Endothelial cell of umbilical vein (primary cell): Measurements from ENCODE around the gene ACOX3. TPM values are rescaled to one million over a fixed set of nuclear protein-coding genes. Genes with fewer than 3 reads are reported as not detected.

ENCODE experiments used
- BruUV-seq: library from RNA; stranded (reverse); fragments of 400-500 nt; replicated peaks from 2 replicates; lab custom pipeline; 2021; lab: Mats Ljungman, UMichigan
- CTCF ChIA-PET: fragments of 300-600, 350-600 bp; sonication (Branson Sonifier 250); formaldehyde crosslinking; loops from one replicate; lab custom pipeline; 2021; ENCODE audit warnings: antibody characterized with exemption, inconsistent platforms; lab: Charles Lee
- POLR2A ChIA-PET: fragments of 300-600, 350-600 bp; sonication (Branson Sonifier 250); formaldehyde crosslinking; loops from one replicate; lab custom pipeline; 2021; ENCODE audit warnings: antibody characterized with exemption, inconsistent platforms; lab: Charles Lee
- DNase-seq: peaks from one replicate; pipeline ENCODE4 v3.0.0-alpha.2; 2011; ENCODE audit warnings: low read depth, low spot score
- FAIRE-seq: peaks from 2 replicates; lab custom pipeline; 2011; peaks lifted over from hg19 to GRCh38; lab: Jason Lieb, UNC
- H2AFZ ChIP-seq: 2 replicates; pipeline ENCODE4 v1.6.0; 2012; ENCODE audit warnings: low read depth, low read length, control low read depth, inconsistent platforms
- H3K27ac ChIP-seq: 2 replicates; pipeline ENCODE4 v1.5.1; 2011; ENCODE audit warnings: low read depth, mild to moderate bottlenecking, control low read depth, low read length, moderate library complexity; ENCODE audit not compliant: insufficient read depth
- H3K27me3 ChIP-seq, 2 experiments: 2 replicates each; pipeline versions ENCODE4 v1.6.0 to v1.6.1; 2011; ENCODE audit warnings: low read length in 2 of 2, mixed read lengths in 1 of 2; ENCODE audit not compliant: control insufficient read depth in 2 of 2, insufficient read depth in 2 of 2
- H3K36me3 ChIP-seq, 2 experiments: 2 replicates in 1 of 2; 3 replicates in 1 of 2; pipeline ENCODE4 v1.5.1; 2011; ENCODE audit warnings: low read length in 2 of 2, mild to moderate bottlenecking in 1 of 2, moderate library complexity in 1 of 2; ENCODE audit not compliant: control insufficient read depth in 2 of 2, insufficient read depth in 2 of 2; ENCODE audit errors: extremely low read depth in 1 of 2
- H3K4me1 ChIP-seq: 3 replicates; pipeline ENCODE4 v1.5.1; 2011; ENCODE audit warnings: mild to moderate bottlenecking, low read length; ENCODE audit not compliant: control insufficient read depth, insufficient read depth; ENCODE audit errors: extremely low read depth
- H3K4me2 ChIP-seq: 2 replicates; pipeline ENCODE4 v1.6.1; 2011; ENCODE audit warnings: low read length, control low read depth, mixed read lengths; ENCODE audit not compliant: insufficient read depth
- H3K4me3 ChIP-seq, 3 experiments: fragments of 200-600 bp in 1 of 3; sonication (generic), shearing (Covaris generic) in 1 of 3; replicated peaks in 1 of 3; 2 replicates each; pipeline ENCODE4 v1.5.1; 2011 to 2016; ENCODE audit warnings: control low read depth in 3 of 3, low read length in 3 of 3, mild to moderate bottlenecking in 2 of 3, inconsistent platforms in 1 of 3, low read depth in 1 of 3, moderate library complexity in 1 of 3; ENCODE audit not compliant: insufficient read depth in 1 of 3
- H3K79me2 ChIP-seq: 2 replicates; pipeline ENCODE4 v1.6.0; 2012; ENCODE audit warnings: low read length, inconsistent platforms; ENCODE audit not compliant: control insufficient read depth, insufficient read depth
- H3K9ac ChIP-seq: replicated peaks from 2 replicates; pipeline ENCODE3; 2011; ENCODE audit warnings: low read length, control low read depth; ENCODE audit not compliant: insufficient read depth; ENCODE audit errors: extremely low read depth
- H3K9me1 ChIP-seq: replicated peaks from 3 replicates; pipeline ENCODE4 v1.6.0; 2011; ENCODE audit warnings: mild to moderate bottlenecking, low read length; ENCODE audit not compliant: control insufficient read depth, insufficient read depth; ENCODE audit errors: extremely low read depth
- H3K9me3 ChIP-seq: replicated peaks from 2 replicates; pipeline ENCODE4 v1.5.1; 2012; ENCODE audit warnings: low read length, inconsistent platforms; ENCODE audit not compliant: control insufficient read depth, insufficient read depth
- H4K20me1 ChIP-seq: replicated peaks from 2 replicates; pipeline ENCODE3; 2011; ENCODE audit warnings: mild to moderate bottlenecking, low read length; ENCODE audit not compliant: control insufficient read depth, insufficient read depth; ENCODE audit errors: extremely low read depth
- CTCF ChIP-seq, 2 donors: IDR thresholded peaks; 1 replicate in 1 of 2; 2 replicates in 1 of 2; pipeline ENCODE4 v1.5.1; 2011; ENCODE audit warnings: low read length in 2 of 2, mild to moderate bottlenecking in 2 of 2, moderate library complexity in 2 of 2, control low read depth in 1 of 2, inconsistent platforms in 1 of 2, low read depth in 1 of 2; ENCODE audit not compliant: insufficient read depth in 1 of 2; ENCODE audit errors: extremely low read depth in 1 of 2
- EZH2 ChIP-seq: IDR thresholded peaks from 2 replicates; pipeline ENCODE4 v1.6.1; 2012; ENCODE audit warnings: borderline replicate concordance, low read depth, mild to moderate bottlenecking, moderate library complexity, low read length, inconsistent platforms; ENCODE audit not compliant: severe bottlenecking
- FOS ChIP-seq: IDR thresholded peaks from 2 replicates; pipeline ENCODE4 v1.6.1; 2011; ENCODE audit warnings: mild to moderate bottlenecking, low read length, moderate library complexity, borderline replicate concordance; ENCODE audit not compliant: insufficient read depth
- GATA2 ChIP-seq: IDR thresholded peaks from 2 replicates; pipeline ENCODE4 v1.7.0; 2011; ENCODE audit warnings: low read depth, mild to moderate bottlenecking, moderate library complexity, mixed read lengths, low read length; ENCODE audit not compliant: insufficient read length, insufficient read depth
- JUN ChIP-seq: IDR thresholded peaks from 2 replicates; pipeline ENCODE4 v1.6.1; 2011; ENCODE audit warnings: borderline replicate concordance, low read depth; ENCODE audit not compliant: insufficient read length, insufficient read depth
- MAX ChIP-seq: IDR thresholded peaks from 2 replicates; pipeline ENCODE4 v1.6.1; 2011; ENCODE audit not compliant: insufficient read depth, insufficient read length
- MYC ChIP-seq: IDR thresholded peaks from one replicate; pipeline ENCODE4 v1.6.1; 2011; ENCODE audit warnings: mild to moderate bottlenecking, low read depth, low read length
- POLR2A ChIP-seq: IDR thresholded peaks from 2 replicates; pipeline ENCODE4 v1.6.1; 2012; ENCODE audit warnings: low read depth, mild to moderate bottlenecking, control low read depth, low read length
- POLR2AphosphoS5 ChIP-seq: IDR thresholded peaks from 2 replicates; pipeline ENCODE4 v1.6.1; 2012; ENCODE audit warnings: low read depth, mild to moderate bottlenecking, control low read depth, low read length, moderate library complexity; ENCODE audit not compliant: insufficient read depth
- dilution Hi-C: fragments of 300-500 bp; cut with MboI; formaldehyde crosslinking; loops from one replicate; pipeline ENCODE4 v1.15.0; 2019; ENCODE audit warnings: low sequenced_read_pairs; ENCODE audit not compliant: extremely low pct_ligation_motif_present
- intact Hi-C: fragments of 100-400 bp; cut with micrococcal nuclease; formaldehyde crosslinking; loops from one replicate; pipeline ENCODE4 v1.10.0; 2022
- polyA plus RNA-seq, 4 experiments: library from polyadenylated mRNA; depleted of rRNA in 3 of 4; stranded (reverse) in 3 of 4; unstranded in 1 of 4; fragments of >200 nt; gene quantifications; 2 replicates each; pipeline versions ENCODE4 v1.2.1 to v1.2.3, GENCODE V29; 2011 to 2012; ENCODE audit warnings: missing spikeins in 1 of 4
- total RNA-seq: library from RNA; stranded (reverse); gene quantifications from 2 replicates; pipeline ENCODE4 v1.2.3, GENCODE V29; 2021

Gene ACOX3
- total and polyA plus RNA-seq, 2 donors (not counting 3 experiments of a cell fraction or from before 2014, with no cell fraction given): 13.0 to 26.3 TPM

- Histone ChIP-seq H4K20me1 (no peaks in the 10 kb centered on the region), H3K27me3 (no peaks in the 10 kb centered on the region), H3K4me3 (no peak overlapping the region), H3K27ac (no peak overlapping the region), H3K9ac (no peak overlapping the region), H3K9me1 (no peaks in the 10 kb centered on the region), H3K4me2 (no peak overlapping the region), H3K36me3 (no peaks in the 10 kb centered on the region), H2AFZ (no peak overlapping the region), H3K79me2 (no peaks in the 10 kb centered on the region), H3K9me3 (no peaks in the 10 kb centered on the region), H3K4me1 (no peaks in the 10 kb centered on the region)
- no TSS peak for BruUV-seq
- dilution Hi-C loops (no loop called here), intact Hi-C loops (no loop called here)
- FAIRE-seq (no peak), DNase-seq (no peak)
- no peak for TF ChIP-seq FOS
- no peak for TF ChIP-seq JUN
- no peak for TF ChIP-seq POLR2A
- no peak for TF ChIP-seq GATA2
- TF ChIP-seq MAX: no peak
- no peak for TF ChIP-seq CTCF (IDR thresholded peaks at IDR 0.05; ENCODE audit: extremely low read depth in 1 of 2, insufficient read depth in 1 of 2, low read depth in 1 of 2, low read length in 2 of 2)
- TF ChIP-seq MYC: no peak
- TF ChIP-seq POLR2AphosphoS5: no peak
- TF ChIP-seq EZH2: no peak
- ChIA-PET CTCF (interaction anchor here (0.7 kb wide), 1 partner anchor 24 kb away, joined by 4 read pairs; no protein-coding TSS in a partner anchor), POLR2A (no interaction called here)
Observed at GRCh38 chr4:8378776-8379175, 61.7 kb downstream of the ACOX3 start.
